ENCODE results near the gene TBCEL.

- TF ChIP-seq CTCF (conservative IDR thresholded peaks at IDR 0.05) (no peak), EZH2 (IDR thresholded peaks at IDR 0.05; ENCODE audit: low read depth) (no peak)
Observed at GRCh38 chr11:121113611-121114010, 89.7 kb downstream of the TBCEL start.

All from PC-9 (cell line).